HepG2 (cell line): ENCODE data around the gene SMIM13. TPM values are rescaled to one million over a fixed set of nuclear protein-coding genes. Genes with fewer than 3 reads are reported as not detected.

Source experiments
- ATAC-seq: fragments of 200-7000 bp; cut with Tn5 transposase; 3 replicates; pipeline ENCODE4 v1.9.1; 2020; ENCODE audit warnings: mild to moderate bottlenecking, moderate library complexity
- BruUV-seq: library from RNA; stranded (reverse); fragments of 400-500 nt; replicated peaks from 2 replicates; lab custom pipeline; 2021; lab: Mats Ljungman, UMichigan
- CTCF ChIA-PET: fragments of 300-600 bp; formaldehyde crosslinking; extraction: SDS; loops from one replicate; lab custom pipeline; 2021; ENCODE audit warnings: low total read pairs, inconsistent platforms, low intra/inter-chr PET ratio; lab: Yijun Ruan, JAX
- POLR2A ChIA-PET: fragments of 350-600 bp; sonication (Branson Sonifier 250); formaldehyde crosslinking; loops from one replicate; lab custom pipeline; 2020; ENCODE audit warnings: antibody characterized with exemption, inconsistent platforms; lab: Yijun Ruan, JAX
- DNase-seq: peaks from one replicate; pipeline ENCODE4 v3.0.0-alpha.2; 2015; ENCODE audit warnings: low spot score
- FAIRE-seq: peaks from 3 replicates; lab custom pipeline; 2011; peaks lifted over from hg19 to GRCh38; lab: Jason Lieb, UNC
- H2AFZ ChIP-seq: one replicate; pipeline ENCODE4 v1.6.1; 2011; ENCODE audit warnings: low read length, inconsistent platforms
- H3K27ac ChIP-seq: fragments of 300-600 bp; 3 replicates; pipeline ENCODE4 v1.8.0; 2011; ENCODE audit warnings: mixed run types, mild to moderate bottlenecking, mixed read lengths, low read length, inconsistent platforms; ENCODE audit not compliant: insufficient read depth; ENCODE audit errors: extremely low read length
- H3K27me3 ChIP-seq, 2 experiments: fragments of 200-600 bp in 1 of 2; 2 replicates in 1 of 2; 3 replicates in 1 of 2; pipeline versions ENCODE4 v1.6.0 to v1.8.0; 2011; ENCODE audit warnings: low read length in 2 of 2, mild to moderate bottlenecking in 2 of 2, moderate library complexity in 2 of 2, inconsistent platforms in 1 of 2; ENCODE audit not compliant: insufficient read depth in 2 of 2, control insufficient read depth in 1 of 2
- H3K36me3 ChIP-seq, 2 experiments: fragments of 200-600 bp in 1 of 2; replicated peaks in 1 of 2; 2 replicates in 1 of 2; 3 replicates in 1 of 2; pipeline versions ENCODE4 v1.5.1 to v1.8.0; 2011; ENCODE audit warnings: low read length in 2 of 2, inconsistent platforms in 1 of 2; ENCODE audit not compliant: insufficient read depth in 2 of 2, control insufficient read depth in 1 of 2
- H3K4me1 ChIP-seq: 2 replicates; pipeline ENCODE4 v1.5.1; 2012; ENCODE audit warnings: low read length, inconsistent platforms; ENCODE audit not compliant: insufficient read depth
- H3K4me2 ChIP-seq: 2 replicates; pipeline ENCODE4 v1.6.0; 2011; ENCODE audit warnings: low read depth, low read length, inconsistent platforms
- H3K4me3 ChIP-seq, 3 experiments: fragments of 200-600 bp in 1 of 3; sonication (generic), shearing (Covaris generic) in 1 of 3; replicated peaks in 1 of 3; 2 replicates each; pipeline ENCODE4 v1.5.1; 2011 to 2016; ENCODE audit warnings: low read length in 3 of 3, inconsistent platforms in 2 of 3, low read depth in 2 of 3, mild to moderate bottlenecking in 2 of 3, control low read depth in 1 of 3, mixed read lengths in 1 of 3; ENCODE audit not compliant: insufficient read depth in 1 of 3
- H3K79me2 ChIP-seq: one replicate; pipeline ENCODE4 v1.6.1; 2011; ENCODE audit warnings: low read length, inconsistent platforms; ENCODE audit not compliant: insufficient read depth
- H3K9ac ChIP-seq: 2 replicates; pipeline ENCODE4 v1.6.0; 2011; ENCODE audit warnings: mild to moderate bottlenecking, low read depth, low read length, inconsistent platforms; ENCODE audit not compliant: insufficient read depth
- H3K9me3 ChIP-seq: 2 replicates; pipeline ENCODE4 v1.5.1; 2012; ENCODE audit warnings: mild to moderate bottlenecking, low read length
- H4K20me1 ChIP-seq: 2 replicates; pipeline ENCODE4 v1.6.0; 2011; ENCODE audit warnings: inconsistent platforms, mild to moderate bottlenecking, low read length, moderate library complexity; ENCODE audit not compliant: insufficient read depth
- E2F2 ChIP-seq: sonication (generic); formaldehyde crosslinking; IDR thresholded peaks from 2 replicates; pipeline ENCODE4 v1.4.0; 2020; ENCODE audit warnings: missing genetic modification reagents, borderline replicate concordance
- ZMAT3 ChIP-seq: sonication (generic); formaldehyde crosslinking; conservative IDR thresholded peaks from 2 replicates; pipeline ENCODE4 v1.7.0; 2021; ENCODE audit warnings: missing genetic modification reagents
- ZNF280D ChIP-seq: sonication (generic); formaldehyde crosslinking; IDR thresholded peaks from 2 replicates; pipeline ENCODE4 v1.5.1; 2020; ENCODE audit warnings: mild to moderate bottlenecking, missing genetic modification reagents
- ZNF770 ChIP-seq: sonication (generic); formaldehyde crosslinking; IDR thresholded peaks from 2 replicates; pipeline ENCODE4 v1.5.0; 2020; ENCODE audit warnings: mild to moderate bottlenecking, missing genetic modification reagents
- WGBS: methylation state at CpG from one replicate; pipeline ENCODE4 v1.1.6; 2017; ENCODE audit warnings: low lambda C conversion rate; 5-methylcytosine and 5-hydroxymethylcytosine counted together
- in situ Hi-C: cut with HindIII; loops from 2 replicates; pipeline ENCODE4 v1.10.0; 2017; ENCODE audit warnings: low pct_unique_long_range_greater_than_20kb; ENCODE audit not compliant: extremely low pct_ligation_motif_present
- intact Hi-C: fragments of 100-400 bp; cut with micrococcal nuclease; formaldehyde crosslinking; loops from one replicate; pipeline ENCODE4 v1.10.0; 2022; ENCODE audit not compliant: unreplicated experiment
- polyA plus RNA-seq, 8 experiments: library from polyadenylated mRNA; depleted of rRNA in 3 of 8; stranded (reverse) in 7 of 8; unstranded in 1 of 8; fragments of >200 nt; fragmentation: Illumina TruSeq in 4 of 8; extraction: Trizol in 4 of 8; gene quantifications; 2 replicates each; pipeline versions ENCODE4 v1.2.1 to v1.2.3, GENCODE V29; 2011 to 2016; ENCODE audit warnings: low read depth in 4 of 8, missing spikeins in 1 of 8, mixed read lengths in 1 of 8; ENCODE audit not compliant: insufficient read depth in 1 of 8
- total RNA-seq, 5 experiments: library from RNA; depleted of rRNA; stranded (reverse); fragments of >200 nt; fragmentation: Illumina TruSeq; extraction: Trizol; gene quantifications; 2 replicates each; pipeline ENCODE4 v1.2.3, GENCODE V29; 2016; ENCODE audit warnings: low read depth in 1 of 5
- TF ChIP-seq, protein P1 (sequence below): sonication (generic); formaldehyde crosslinking; IDR thresholded peaks from 2 replicates; pipeline ENCODE4 v1.9.0; 2021; ENCODE audit warnings: mild to moderate bottlenecking, missing genetic modification reagents
- TF ChIP-seq, protein P2 (sequence below): sonication (generic); formaldehyde crosslinking; IDR thresholded peaks from 2 replicates; pipeline ENCODE4 v1.4.0; 2020; ENCODE audit warnings: mild to moderate bottlenecking, low read depth, missing genetic modification reagents
- TF ChIP-seq, protein P3 (sequence below): sonication (generic); formaldehyde crosslinking; IDR thresholded peaks from 2 replicates; pipeline ENCODE4 v1.4.0; 2020; ENCODE audit warnings: missing genetic modification reagents, mild to moderate bottlenecking, borderline replicate concordance

SMIM13 gene
- total and polyA plus RNA-seq, 2 of the 13 experiments (the other 11 are each of a cell fraction or from before 2014, with no cell fraction given), result 2.7 to 10.2 TPM

DNA sequence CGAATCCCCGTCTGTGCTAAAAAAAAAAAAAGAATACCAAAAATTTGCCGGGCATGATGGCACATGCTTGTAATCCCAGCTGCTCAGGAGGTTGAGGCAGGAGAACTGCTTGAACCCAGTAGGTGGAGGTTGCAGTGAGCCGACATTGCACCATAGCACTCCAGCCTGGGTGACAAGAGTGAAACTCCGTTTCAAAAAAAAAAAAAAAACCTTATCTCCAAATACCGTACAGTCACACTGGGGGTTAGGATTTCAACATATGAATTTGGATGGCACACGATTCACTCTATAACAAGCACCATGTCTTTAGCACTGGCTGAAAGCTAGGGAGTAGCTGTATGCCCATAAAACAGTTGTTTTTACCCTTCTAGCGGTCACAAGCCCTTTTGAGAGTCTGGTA lies 3.8 kb downstream of the SMIM13 start:
- 81% methylated on average over 8 of the region's 8 CpGs for whole genome bisulfite sequencing
- BruUV-seq, result no TSS peak
- intact Hi-C loops, result no loop called here
- H3K27me3 ChIP-seq, result no peaks in the 10 kb centered on the region; a peak in 1 of 5 replicates
- H2AFZ ChIP-seq, result no peak overlapping the region
- peaks cover 43% of the 10 kb centered on the region for H3K4me1 ChIP-seq
- H3K27ac ChIP-seq, result peak overlapping the region; percentile 28
- H3K36me3 ChIP-seq, result no peaks in the 10 kb centered on the region; a peak in 1 of 5 replicates
- FAIRE-seq, result no peak
- TF ChIP-seq E2F2 (CRISPR knock-in tag) (no peak), ZMAT3 (CRISPR knock-in tag) (no peak), ZNF770 (CRISPR knock-in tag) (0 out of 2 replicates have a peak, but pooled peaks have one; percentile 24), ZNF280D (CRISPR knock-in tag) (no peak)
- TF ChIP-seq, protein P1, sequence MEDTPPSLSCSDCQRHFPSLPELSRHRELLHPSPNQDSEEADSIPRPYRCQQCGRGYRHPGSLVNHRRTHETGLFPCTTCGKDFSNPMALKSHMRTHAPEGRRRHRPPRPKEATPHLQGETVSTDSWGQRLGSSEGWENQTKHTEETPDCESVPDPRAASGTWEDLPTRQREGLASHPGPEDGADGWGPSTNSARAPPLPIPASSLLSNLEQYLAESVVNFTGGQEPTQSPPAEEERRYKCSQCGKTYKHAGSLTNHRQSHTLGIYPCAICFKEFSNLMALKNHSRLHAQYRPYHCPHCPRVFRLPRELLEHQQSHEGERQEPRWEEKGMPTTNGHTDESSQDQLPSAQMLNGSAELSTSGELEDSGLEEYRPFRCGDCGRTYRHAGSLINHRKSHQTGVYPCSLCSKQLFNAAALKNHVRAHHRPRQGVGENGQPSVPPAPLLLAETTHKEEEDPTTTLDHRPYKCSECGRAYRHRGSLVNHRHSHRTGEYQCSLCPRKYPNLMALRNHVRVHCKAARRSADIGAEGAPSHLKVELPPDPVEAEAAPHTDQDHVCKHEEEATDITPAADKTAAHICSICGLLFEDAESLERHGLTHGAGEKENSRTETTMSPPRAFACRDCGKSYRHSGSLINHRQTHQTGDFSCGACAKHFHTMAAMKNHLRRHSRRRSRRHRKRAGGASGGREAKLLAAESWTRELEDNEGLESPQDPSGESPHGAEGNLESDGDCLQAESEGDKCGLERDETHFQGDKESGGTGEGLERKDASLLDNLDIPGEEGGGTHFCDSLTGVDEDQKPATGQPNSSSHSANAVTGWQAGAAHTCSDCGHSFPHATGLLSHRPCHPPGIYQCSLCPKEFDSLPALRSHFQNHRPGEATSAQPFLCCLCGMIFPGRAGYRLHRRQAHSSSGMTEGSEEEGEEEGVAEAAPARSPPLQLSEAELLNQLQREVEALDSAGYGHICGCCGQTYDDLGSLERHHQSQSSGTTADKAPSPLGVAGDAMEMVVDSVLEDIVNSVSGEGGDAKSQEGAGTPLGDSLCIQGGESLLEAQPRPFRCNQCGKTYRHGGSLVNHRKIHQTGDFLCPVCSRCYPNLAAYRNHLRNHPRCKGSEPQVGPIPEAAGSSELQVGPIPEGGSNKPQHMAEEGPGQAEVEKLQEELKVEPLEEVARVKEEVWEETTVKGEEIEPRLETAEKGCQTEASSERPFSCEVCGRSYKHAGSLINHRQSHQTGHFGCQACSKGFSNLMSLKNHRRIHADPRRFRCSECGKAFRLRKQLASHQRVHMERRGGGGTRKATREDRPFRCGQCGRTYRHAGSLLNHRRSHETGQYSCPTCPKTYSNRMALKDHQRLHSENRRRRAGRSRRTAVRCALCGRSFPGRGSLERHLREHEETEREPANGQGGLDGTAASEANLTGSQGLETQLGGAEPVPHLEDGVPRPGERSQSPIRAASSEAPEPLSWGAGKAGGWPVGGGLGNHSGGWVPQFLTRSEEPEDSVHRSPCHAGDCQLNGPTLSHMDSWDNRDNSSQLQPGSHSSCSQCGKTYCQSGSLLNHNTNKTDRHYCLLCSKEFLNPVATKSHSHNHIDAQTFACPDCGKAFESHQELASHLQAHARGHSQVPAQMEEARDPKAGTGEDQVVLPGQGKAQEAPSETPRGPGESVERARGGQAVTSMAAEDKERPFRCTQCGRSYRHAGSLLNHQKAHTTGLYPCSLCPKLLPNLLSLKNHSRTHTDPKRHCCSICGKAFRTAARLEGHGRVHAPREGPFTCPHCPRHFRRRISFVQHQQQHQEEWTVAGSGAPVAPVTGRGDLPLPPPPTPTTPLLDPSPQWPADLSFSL (CRISPR knock-in tag), result no peak
- TF ChIP-seq, protein P2, sequence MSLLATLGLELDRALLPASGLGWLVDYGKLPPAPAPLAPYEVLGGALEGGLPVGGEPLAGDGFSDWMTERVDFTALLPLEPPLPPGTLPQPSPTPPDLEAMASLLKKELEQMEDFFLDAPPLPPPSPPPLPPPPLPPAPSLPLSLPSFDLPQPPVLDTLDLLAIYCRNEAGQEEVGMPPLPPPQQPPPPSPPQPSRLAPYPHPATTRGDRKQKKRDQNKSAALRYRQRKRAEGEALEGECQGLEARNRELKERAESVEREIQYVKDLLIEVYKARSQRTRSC, result no peak
- TF ChIP-seq, protein P3, sequence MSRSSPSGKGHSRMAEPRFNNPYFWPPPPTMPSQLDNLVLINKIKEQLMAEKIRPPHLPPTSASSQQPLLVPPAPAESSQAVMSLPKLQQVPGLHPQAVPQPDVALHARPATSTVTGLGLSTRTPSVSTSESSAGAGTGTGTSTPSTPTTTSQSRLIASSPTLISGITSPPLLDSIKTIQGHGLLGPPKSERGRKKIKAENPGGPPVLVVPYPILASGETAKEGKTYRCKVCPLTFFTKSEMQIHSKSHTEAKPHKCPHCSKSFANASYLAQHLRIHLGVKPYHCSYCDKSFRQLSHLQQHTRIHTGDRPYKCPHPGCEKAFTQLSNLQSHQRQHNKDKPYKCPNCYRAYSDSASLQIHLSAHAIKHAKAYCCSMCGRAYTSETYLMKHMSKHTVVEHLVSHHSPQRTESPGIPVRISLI (CRISPR knock-in tag), result peak; percentile 30; the same call in 1 of the 2 replicates
- in situ Hi-C loops, result no loop called here
- peaks cover 11% of the 10 kb centered on the region; the same call in 1 of the 2 replicates for H4K20me1 ChIP-seq
- H3K4me3 ChIP-seq, result no peak overlapping the region
- H3K79me2 ChIP-seq, result peaks cover 80% of the 10 kb centered on the region
- no peak for ATAC-seq
- POLR2A ChIA-PET, result no interaction called here
- H3K9ac ChIP-seq, result no peak overlapping the region
- CTCF ChIA-PET, result no interaction called here
- H3K9me3 ChIP-seq, result no peaks in the 10 kb centered on the region
- DNase-seq, result no peak
- peak overlapping the region; percentile 1; the same call in 1 of the 2 replicates for H3K4me2 ChIP-seq
